Motor neuron (in vitro differentiated cells): ENCODE data around the gene SPCS2. TPM values are rescaled to one million over a fixed set of nuclear protein-coding genes. Genes with fewer than 3 reads are reported as not detected.
"Not testable (repeated sequence)": the region's sequence is repeated elsewhere in the genome, so short reads cannot be mapped to it uniquely, and the experiment has no call there.

Experiments
- ATAC-seq, 8 experiments: fragments of 200-7000 bp; cut with Tn5 transposase; replicated peaks in 6 of 8; 2 replicates each; pipeline ENCODE4 v1.8.0; 2021; ENCODE audit warnings: mild to moderate bottlenecking in 8 of 8, moderate library complexity in 8 of 8
- H3K27ac ChIP-seq, 2 donors: fragments of 250-450 bp; sonication (Bioruptor Pico); 2 replicates each; pipeline ENCODE4 v1.9.0; 2021; ENCODE audit warnings: antibody characterized with exemption in 2 of 2, mild to moderate bottlenecking in 2 of 2, moderate library complexity in 1 of 2
- H3K4me1 ChIP-seq, 2 donors: fragments of 250-450 bp; sonication (Bioruptor Pico); replicated peaks in 1 of 2; 2 replicates each; pipeline ENCODE4 v1.6.1; 2021; ENCODE audit warnings: antibody characterized with exemption in 2 of 2, mild to moderate bottlenecking in 2 of 2, moderate library complexity in 1 of 2
- H3K4me3 ChIP-seq, 5 donors: fragments of 250-450 bp; sonication (Bioruptor Pico); 2 replicates each; pipeline ENCODE4 v1.9.0; 2021; ENCODE audit warnings: antibody characterized with exemption in 5 of 5, mild to moderate bottlenecking in 5 of 5, moderate library complexity in 4 of 5
- WGBS, 10 experiments: fragments of 450-650 bp; shearing (Covaris generic); methylation state at CpG; one replicate each; pipeline ENCODE4 v1.0.0; 2022; 5-methylcytosine and 5-hydroxymethylcytosine counted together
- in situ Hi-C, 9 experiments: fragments of 400-800 bp; cut with MboI; loops; one replicate each; pipeline ENCODE4 v1.15.0; 2021; ENCODE audit warnings: low sequenced_read_pairs in 9 of 9, low pct_unique_long_range_greater_than_20kb in 2 of 9; ENCODE audit not compliant: unreplicated experiment in 9 of 9
- total RNA-seq, 8 experiments: library from RNA; unstranded; fragments of 300-600 nt; gene quantifications; 2 replicates each; pipeline versions ENCODE4 v1.2.3 to v1.2.4, GENCODE V29; 2022

SPCS2 gene
- total RNA-seq, 8 experiments from 2014 or later: 30.3 to 80.1 (median 44.5) TPM

GRCh38 chr11:74953451-74953850, 4.4 kb downstream of the SPCS2 start:
- WGBS, 10 experiments: 14 to 100% (median 87%) methylated on average over 1 to 5 of the region's 5 CpGs; no CpG with 5 or more reads in 2 of the 10 experiments
- ATAC-seq: no peak
- no peak overlapping the region for H3K4me3 ChIP-seq
- H3K27ac ChIP-seq: no peak overlapping the region
- in situ Hi-C loops: no loop called here
- peaks cover 7 to 8% of the 10 kb centered on the region in 2 donors for H3K4me1 ChIP-seq

GRCh38 chr11:74954199-74954598, 5.1 kb downstream of the SPCS2 start:
- Histone ChIP-seq H3K4me3 (no peak overlapping the region), H3K27ac (no peak overlapping the region), H3K4me1 (peaks cover 7 to 8% of the 10 kb centered on the region in 2 donors)
- ATAC-seq: no peak
- WGBS, 10 experiments: 67 to 100% (median 90%) methylated on average over 1 of the region's 1 CpG; no CpG with 5 or more reads in 4 of the 10 experiments
- in situ Hi-C loops: no loop called here

DNA sequence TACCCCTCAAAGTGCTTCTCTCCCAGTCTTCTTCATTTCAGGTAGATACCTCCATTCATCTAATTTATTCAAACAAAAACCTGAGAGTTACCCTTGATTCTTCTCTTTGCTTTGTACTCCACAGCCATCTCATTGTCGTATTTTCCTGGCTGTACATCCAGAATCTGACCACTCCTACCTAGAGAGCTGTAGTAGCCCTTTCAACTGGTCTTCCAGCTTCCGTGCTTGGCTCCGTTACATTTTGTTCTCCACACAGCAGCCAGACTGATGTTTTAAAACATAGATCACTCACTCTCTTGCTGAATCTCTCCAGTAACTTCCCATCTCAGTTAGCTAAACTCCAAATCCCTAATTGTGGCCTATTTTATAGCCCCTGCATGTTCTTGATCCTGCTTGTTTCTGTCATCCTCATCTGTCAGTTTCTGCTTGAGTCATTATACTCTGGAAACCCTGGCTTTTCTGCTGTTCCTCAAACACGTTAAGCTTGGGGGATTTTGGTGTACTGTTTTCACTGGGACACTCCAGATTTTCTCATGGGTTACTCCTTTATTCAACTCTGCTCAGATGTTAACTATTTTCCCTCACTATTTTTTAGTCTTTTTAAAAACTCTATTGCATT, 7.4 kb downstream of the SPCS2 start:
- WGBS, 10 experiments: 69 to 97% (median 77%) methylated on average over 1 to 4 of the region's 4 CpGs
- no peak overlapping the region for H3K4me3 ChIP-seq
- in situ Hi-C loops: no loop called here

GRCh38 chr11:74957937-74958629, 9.0 kb downstream of the SPCS2 start:
- WGBS, 10 experiments: 80 to 100% (median 88%) methylated on average over 1 of the region's 1 CpG; no CpG with 5 or more reads in 5 of the 10 experiments
- in situ Hi-C loops: no loop called here
- Histone ChIP-seq H3K4me1 (no peaks in the 10 kb centered on the region), H3K27ac (no peak overlapping the region), H3K4me3 (no peak overlapping the region)
- no peak for ATAC-seq

More for the DNA sequence above, 7.4 kb downstream of the SPCS2 start:
- H3K27ac ChIP-seq: no peak overlapping the region
- H3K4me1 ChIP-seq: no peaks in the 10 kb centered on the region
- no peak for ATAC-seq

GRCh38 chr11:74960128-74960527, 11.1 kb downstream of the SPCS2 start:
- WGBS, 10 experiments: 80 to 100% (median 100%) methylated on average over 1 to 6 of the region's 6 CpGs; no CpG with 5 or more reads in 2 of the 10 experiments
- ATAC-seq, H3K27ac ChIP-seq, H3K4me3 ChIP-seq, in situ Hi-C loops, H3K4me1 ChIP-seq: not testable (repeated sequence)

GRCh38 chr11:74966651-74967050, 17.6 kb downstream of the SPCS2 start:
- no peaks in the 10 kb centered on the region for H3K4me1 ChIP-seq
- no peak overlapping the region for H3K27ac ChIP-seq
- in situ Hi-C loops: no loop called here

DNA sequence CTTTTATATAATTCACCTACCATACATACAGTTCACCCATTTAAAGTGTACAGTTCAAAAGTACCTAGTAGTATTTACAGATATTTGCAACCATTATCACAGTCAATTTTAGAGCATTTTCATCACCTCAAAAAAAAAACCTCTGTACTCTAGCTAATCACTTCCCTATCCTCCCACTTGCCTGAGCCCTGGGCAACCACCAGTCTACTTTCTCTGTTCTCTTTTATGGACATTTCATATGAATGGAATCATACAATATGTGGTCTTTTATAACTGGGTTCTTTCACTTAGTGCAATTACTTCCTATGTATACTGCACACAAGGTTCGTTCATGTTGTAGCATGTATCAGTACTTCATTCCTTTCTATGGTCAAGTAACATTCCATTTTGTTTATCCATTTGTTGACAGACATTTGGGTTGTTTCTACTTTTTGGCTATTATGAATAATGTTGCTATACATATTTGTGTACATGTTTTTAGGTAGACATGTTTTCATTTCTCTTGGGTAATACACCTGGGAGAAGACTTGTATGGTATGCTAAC, 21.9 kb downstream of the SPCS2 start:
- in situ Hi-C loops: no loop called here
- Histone ChIP-seq H3K27ac (no peak overlapping the region), H3K4me3 (no peak overlapping the region), H3K4me1 (no peaks in the 10 kb centered on the region)
- 40 to 100% (median 100%) methylated on average over 1 of the region's 1 CpG; no CpG with 5 or more reads in 5 of the 10 experiments for WGBS, 10 experiments
- no peak for ATAC-seq

More at GRCh38 chr11:74966651-74967050, 17.6 kb downstream of the SPCS2 start:
- H3K4me3 ChIP-seq: no peak overlapping the region
- ATAC-seq: no peak
- WGBS, 10 experiments: 70 to 100% (median 88%) methylated on average over 2 to 5 of the region's 5 CpGs; no CpG with 5 or more reads in 3 of the 10 experiments

- peak in 1 of 8 experiments; percentile 36 for ATAC-seq
- in situ Hi-C loops: no loop called here
- no peak overlapping the region for H3K4me3 ChIP-seq
- no peaks in the 10 kb centered on the region for H3K4me1 ChIP-seq
- 65 to 100% (median 90%) methylated on average over 1 to 6 of the region's 6 CpGs; no CpG with 5 or more reads in 1 of the 10 experiments for WGBS, 10 experiments
- H3K27ac ChIP-seq: no peak overlapping the region
Measured at GRCh38 chr11:74971424-74971823, 22.4 kb downstream of the SPCS2 start.

GRCh38 chr11:74978041-74978440, 29.0 kb downstream of the SPCS2 start:
- ATAC-seq: no peak

DNA sequence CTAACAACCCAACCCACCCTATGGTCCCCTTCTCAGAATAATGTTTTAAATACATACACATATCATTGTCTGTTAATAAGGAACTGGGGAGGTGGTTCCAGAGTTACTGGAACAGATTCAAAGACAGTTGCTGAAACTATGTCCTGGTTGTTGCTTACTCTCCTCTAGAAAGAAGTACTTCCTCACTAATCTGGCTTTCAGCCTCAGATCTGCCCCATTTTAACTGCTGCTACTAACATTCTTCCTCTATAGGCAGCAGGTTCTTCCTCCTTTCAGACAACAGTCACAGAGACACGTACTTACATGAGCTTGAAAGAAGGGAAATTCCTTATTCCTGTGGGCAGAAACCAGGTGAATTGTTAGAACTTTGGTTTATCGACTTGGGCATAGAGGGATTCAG, 31.6 kb downstream of the SPCS2 start:
- no peak overlapping the region for H3K27ac ChIP-seq
- in situ Hi-C loops: loop anchor here in 1 of 9 experiments (25.0 kb wide), 1 partner anchor 107 kb away; the partner anchor contains the start of gene OR2AT4
- 83 to 100% (median 100%) methylated on average over 1 to 2 of the region's 2 CpGs; no CpG with 5 or more reads in 2 of the 10 experiments for WGBS, 10 experiments
- H3K4me1 ChIP-seq: no peaks in the 10 kb centered on the region
- ATAC-seq: no peak
- H3K4me3 ChIP-seq: no peak overlapping the region

More at GRCh38 chr11:74978041-74978440, 29.0 kb downstream of the SPCS2 start:
- no peak overlapping the region for H3K27ac ChIP-seq
- no peak overlapping the region for H3K4me3 ChIP-seq
- H3K4me1 ChIP-seq: no peaks in the 10 kb centered on the region
- WGBS, 10 experiments: 85 to 100% (median 100%) methylated on average over 1 to 3 of the region's 4 CpGs; no CpG with 5 or more reads in 1 of the 10 experiments
- in situ Hi-C loops: loop anchor here in 1 of 9 experiments (25.0 kb wide), 1 partner anchor 109 kb away; the partner anchor contains the start of gene OR2AT4

DNA sequence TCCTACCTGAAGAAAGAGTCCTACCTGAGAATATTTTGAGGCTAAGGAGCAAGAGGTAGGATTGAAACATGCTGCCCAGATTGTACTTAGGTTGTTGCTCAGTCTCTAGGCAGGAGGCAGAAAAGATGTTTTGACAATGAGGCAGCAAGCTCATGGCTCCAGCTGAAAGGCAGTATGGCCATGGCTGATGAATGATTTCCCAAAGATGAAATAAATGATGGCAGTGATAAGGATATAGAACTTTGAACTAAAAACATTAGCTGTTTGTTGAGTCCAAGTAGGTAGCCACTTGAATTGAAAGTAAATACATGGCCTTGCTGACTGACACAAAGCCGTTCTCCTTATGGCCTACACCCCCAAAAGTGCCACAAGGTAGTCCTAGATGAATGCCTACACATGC, 32.8 kb downstream of the SPCS2 start:
- Histone ChIP-seq H3K4me3 (no peak overlapping the region), H3K27ac (no peak overlapping the region), H3K4me1 (no peaks in the 10 kb centered on the region)
- WGBS, 10 experiments: 100% methylated on average over 1 of the region's 1 CpG; no CpG with 5 or more reads in 7 of the 10 experiments
- ATAC-seq: no peak
- in situ Hi-C loops: loop anchor here in 1 of 9 experiments (25.0 kb wide), 1 partner anchor 105 kb away; the partner anchor contains the start of gene OR2AT4

- Histone ChIP-seq H3K4me3 (no peak overlapping the region), H3K27ac (no peak overlapping the region), H3K4me1 (no peaks in the 10 kb centered on the region)
- WGBS, 10 experiments: 33 to 100% (median 84%) methylated on average over 1 to 3 of the region's 3 CpGs; no CpG with 5 or more reads in 2 of the 10 experiments
- ATAC-seq: no peak
- in situ Hi-C loops: loop anchor here in 1 of 9 experiments (25.0 kb wide), 1 partner anchor 103 kb away; the partner anchor contains the start of gene OR2AT4
Measured at GRCh38 chr11:74984070-74984469, 35.0 kb downstream of the SPCS2 start.

GRCh38 chr11:74984730-74985129, 35.7 kb downstream of the SPCS2 start:
- Histone ChIP-seq H3K4me1 (peaks cover 0 to 4% of the 10 kb centered on the region in 2 donors), H3K27ac (no peak overlapping the region), H3K4me3 (no peak overlapping the region)
- ATAC-seq: no peak
- in situ Hi-C loops: loop anchor here in 1 of 9 experiments (25.0 kb wide), 1 partner anchor 103 kb away; the partner anchor contains the start of gene OR2AT4
- 80 to 100% (median 95%) methylated on average over 1 to 2 of the region's 2 CpGs; no CpG with 5 or more reads in 4 of the 10 experiments for WGBS, 10 experiments
